ENCODE results near the gene GIMAP2.

GIMAP2 gene

GRCh38 chr7:150723467-150723866 is 38.0 kb downstream of the GIMAP2 start:
- H3K4me3 ChIP-seq (ENCODE audit: low read length) = no peak overlapping the region
- no peak for DNase-seq (ENCODE audit: low read depth)
- TF ChIP-seq, protein P1, sequence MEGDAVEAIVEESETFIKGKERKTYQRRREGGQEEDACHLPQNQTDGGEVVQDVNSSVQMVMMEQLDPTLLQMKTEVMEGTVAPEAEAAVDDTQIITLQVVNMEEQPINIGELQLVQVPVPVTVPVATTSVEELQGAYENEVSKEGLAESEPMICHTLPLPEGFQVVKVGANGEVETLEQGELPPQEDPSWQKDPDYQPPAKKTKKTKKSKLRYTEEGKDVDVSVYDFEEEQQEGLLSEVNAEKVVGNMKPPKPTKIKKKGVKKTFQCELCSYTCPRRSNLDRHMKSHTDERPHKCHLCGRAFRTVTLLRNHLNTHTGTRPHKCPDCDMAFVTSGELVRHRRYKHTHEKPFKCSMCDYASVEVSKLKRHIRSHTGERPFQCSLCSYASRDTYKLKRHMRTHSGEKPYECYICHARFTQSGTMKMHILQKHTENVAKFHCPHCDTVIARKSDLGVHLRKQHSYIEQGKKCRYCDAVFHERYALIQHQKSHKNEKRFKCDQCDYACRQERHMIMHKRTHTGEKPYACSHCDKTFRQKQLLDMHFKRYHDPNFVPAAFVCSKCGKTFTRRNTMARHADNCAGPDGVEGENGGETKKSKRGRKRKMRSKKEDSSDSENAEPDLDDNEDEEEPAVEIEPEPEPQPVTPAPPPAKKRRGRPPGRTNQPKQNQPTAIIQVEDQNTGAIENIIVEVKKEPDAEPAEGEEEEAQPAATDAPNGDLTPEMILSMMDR (IDR thresholded peaks at IDR 0.05; ENCODE audit: insufficient read depth, low read depth, low read length, missing control alignments) = no peak

DNA sequence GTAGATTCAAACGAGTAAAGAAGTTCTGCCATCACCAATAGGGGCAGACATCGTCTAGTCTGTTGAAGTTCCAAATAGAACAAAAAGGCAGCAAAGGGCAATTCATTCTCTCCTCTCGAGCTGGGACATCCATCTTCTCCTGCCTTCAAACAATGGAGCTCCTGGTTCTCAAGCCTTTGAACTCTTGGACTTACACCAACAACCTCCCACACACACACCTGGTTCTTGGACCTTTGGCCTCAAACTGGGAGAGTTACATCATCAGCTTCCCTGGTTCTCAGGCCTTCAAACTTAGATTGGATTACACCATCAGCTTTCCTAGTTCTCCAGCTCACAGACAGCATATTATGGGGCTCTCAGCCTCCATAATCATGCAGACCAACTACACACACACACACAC is 41.9 kb downstream of the GIMAP2 start:
- TF ChIP-seq, protein P1 (IDR thresholded peaks at IDR 0.05; ENCODE audit: insufficient read depth, low read depth, low read length, missing control alignments) = no peak
- no peak for DNase-seq (ENCODE audit: low read depth)
- no peak overlapping the region for H3K4me3 ChIP-seq (ENCODE audit: low read length)

GRCh38 chr7:150728011-150728410 is 42.5 kb downstream of the GIMAP2 start:
- no peak for DNase-seq (ENCODE audit: low read depth)
- no peak overlapping the region for H3K4me3 ChIP-seq (ENCODE audit: low read length)
- TF ChIP-seq, protein P1 (IDR thresholded peaks at IDR 0.05; ENCODE audit: insufficient read depth, low read depth, low read length, missing control alignments) = no peak

DNA sequence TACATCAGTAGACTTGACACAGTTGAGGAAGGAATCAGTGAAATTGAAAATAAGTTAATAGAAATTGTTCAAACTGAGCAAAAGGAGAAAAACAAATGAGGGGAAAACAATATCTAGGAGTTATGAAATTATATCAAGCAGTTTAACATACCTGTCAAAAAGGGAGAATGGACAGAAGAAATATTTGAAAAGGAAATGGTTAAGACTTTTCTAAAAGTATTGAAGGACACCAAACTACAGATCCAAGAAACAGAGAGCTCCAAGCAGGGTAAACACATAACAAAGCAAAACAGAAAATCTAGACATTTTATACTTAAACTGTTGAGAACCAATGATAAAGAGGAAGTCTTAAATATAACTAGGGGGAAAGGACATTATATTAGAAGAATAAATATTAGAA is 43.1 kb downstream of the GIMAP2 start:
- DNase-seq (ENCODE audit: low read depth) = no peak
- H3K4me3 ChIP-seq (ENCODE audit: low read length) = no peak overlapping the region
- TF ChIP-seq, protein P1 (IDR thresholded peaks at IDR 0.05; ENCODE audit: insufficient read depth, low read depth, low read length, missing control alignments) = no peak

GRCh38 chr7:150731916-150732315 is 46.4 kb downstream of the GIMAP2 start:
- H3K4me3 ChIP-seq (ENCODE audit: low read length) = no peak overlapping the region
- TF ChIP-seq, protein P1 (IDR thresholded peaks at IDR 0.05; ENCODE audit: insufficient read depth, low read depth, low read length, missing control alignments) = no peak
- no peak for DNase-seq (ENCODE audit: low read depth)

DNA sequence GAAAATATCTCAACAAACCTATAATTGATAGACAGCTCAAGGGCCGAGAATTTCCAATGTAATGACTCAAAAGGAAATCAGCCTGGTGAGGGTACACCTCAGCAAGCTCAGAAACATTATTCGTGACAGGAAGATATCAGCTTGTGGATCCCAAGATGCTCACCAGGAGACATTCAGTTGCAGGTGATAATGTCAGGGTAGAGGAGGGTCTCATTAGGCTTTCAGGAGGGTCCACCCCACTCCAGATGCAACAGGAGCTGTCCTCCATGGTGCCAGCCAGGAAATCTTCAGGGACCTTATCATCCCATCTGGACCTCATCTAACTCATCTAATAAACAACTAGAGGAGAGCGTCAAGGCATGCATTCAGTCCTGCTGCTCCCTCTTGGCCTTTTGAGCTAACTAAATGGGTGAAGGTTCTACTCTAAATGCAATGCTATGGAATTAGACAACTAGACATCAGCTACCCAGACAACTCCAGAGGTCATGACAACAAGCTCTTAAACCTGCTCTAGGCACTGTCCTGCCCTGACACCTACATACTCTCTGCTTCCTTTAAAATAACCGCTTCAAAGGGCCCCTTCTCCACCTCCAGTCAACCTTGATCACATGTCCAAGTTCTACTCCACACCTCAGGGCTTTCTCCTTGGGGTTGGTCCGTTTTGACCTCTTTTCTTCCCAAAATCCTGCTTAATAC is 47.4 kb downstream of the GIMAP2 start:
- no peak for DNase-seq (ENCODE audit: low read depth)
- TF ChIP-seq, protein P1 (IDR thresholded peaks at IDR 0.05; ENCODE audit: insufficient read depth, low read depth, low read length, missing control alignments) = no peak
- no peak overlapping the region for H3K4me3 ChIP-seq (ENCODE audit: low read length)

GRCh38 chr7:150733482-150734095 is 48.1 kb downstream of the GIMAP2 start:
- TF ChIP-seq, protein P1 (IDR thresholded peaks at IDR 0.05; ENCODE audit: insufficient read depth, low read depth, low read length, missing control alignments) = no peak
- no peak for DNase-seq (ENCODE audit: low read depth)

More at GRCh38 chr7:150733482-150734095, 48.1 kb downstream of the GIMAP2 start:
- no peak overlapping the region for H3K4me3 ChIP-seq (ENCODE audit: low read length)

Data from epithelial cell of esophagus (primary cell).